ENCODE data around the gene TPK1. TPM values are rescaled to one million over a fixed set of nuclear protein-coding genes. Genes with fewer than 3 reads are reported as not detected.

The TPK1 gene
- total and polyA plus RNA-seq, 2 of the 13 experiments (the other 11 are each of a cell fraction or from before 2014, with no cell fraction given): 1.0 to 1.2 TPM

GRCh38 chr7:144454256-144455039 is 381.4 kb downstream of the TPK1 start (continued):
- TF ChIP-seq MIER3 (CRISPR knock-in tag; IDR thresholded peaks at IDR 0.05; ENCODE audit: borderline replicate concordance): no peak

DNA sequence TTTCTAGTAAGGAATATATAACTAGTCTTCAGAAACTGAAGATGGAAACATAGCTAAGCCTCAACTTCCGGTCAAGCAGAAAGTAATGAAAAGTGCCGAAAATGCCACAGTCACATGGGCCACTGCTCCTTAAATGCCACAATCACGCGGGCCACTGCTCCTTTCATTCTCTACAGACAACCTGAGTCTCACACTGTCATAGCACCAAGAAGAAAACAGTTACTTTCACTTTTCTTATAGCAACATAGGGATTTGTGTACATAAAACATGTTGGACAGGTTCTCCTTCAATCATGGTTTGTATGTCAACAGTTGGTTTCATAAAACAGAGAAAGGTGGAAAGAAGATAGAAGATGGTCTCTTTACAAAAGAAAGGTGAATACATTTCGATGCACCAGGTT is 383.8 kb downstream of the TPK1 start:
- no peak overlapping the region for H2AFZ ChIP-seq (ENCODE audit: low read length)
- BruUV-seq (replicated peaks): no TSS peak
- ChIA-PET POLR2A (no interaction called here), CTCF (ENCODE audit: low intra/inter-chr PET ratio, low total read pairs) (no interaction called here)
- no peak overlapping the region for H3K4me2 ChIP-seq (ENCODE audit: low read depth, low read length)
- no peak overlapping the region for H3K4me3 ChIP-seq (replicated peaks in 1 of 3; ENCODE audit: insufficient read depth in 1 of 3, low read depth in 2 of 3, low read length in 3 of 3)
- DNase-seq (ENCODE audit: low spot score) (no peak), FAIRE-seq (no peak), ATAC-seq (no peak)
- no peak for TF ChIP-seq ZNF274 (CRISPR knock-in tag; IDR thresholded peaks at IDR 0.05)
- TF ChIP-seq GATAD2A (CRISPR knock-in tag; IDR thresholded peaks at IDR 0.05): no peak
- no peak for TF ChIP-seq AKAP8 (CRISPR knock-in tag; IDR thresholded peaks at IDR 0.05)
- TF ChIP-seq ZKSCAN8 (CRISPR knock-in tag; IDR thresholded peaks at IDR 0.05; ENCODE audit: borderline replicate concordance): no peak
- no peak for TF ChIP-seq MAFF (IDR thresholded peaks at IDR 0.05; ENCODE audit: low read depth, low read length)
- TF ChIP-seq PHF21A (CRISPR knock-in tag; IDR thresholded peaks at IDR 0.05): no peak
- no peak for TF ChIP-seq ZFP36L2 (CRISPR knock-in tag; IDR thresholded peaks at IDR 0.05)
- no peak for TF ChIP-seq HHEX (CRISPR knock-in tag; IDR thresholded peaks at IDR 0.05)
- no peak for TF ChIP-seq RARA (CRISPR knock-in tag; IDR thresholded peaks at IDR 0.05)
- intact Hi-C loops (cut with micrococcal nuclease; ENCODE audit: unreplicated experiment) (no loop called here), in situ Hi-C loops (cut with HindIII; ENCODE audit: extremely low pct_ligation_motif_present, low pct_unique_long_range_greater_than_20kb) (no loop called here)
- H3K36me3 ChIP-seq (replicated peaks in 1 of 2; ENCODE audit: control insufficient read depth in 1 of 2, insufficient read depth in 2 of 2, low read length in 2 of 2): no peaks in the 10 kb centered on the region
- H4K20me1 ChIP-seq (ENCODE audit: insufficient read depth, low read length): no peaks in the 10 kb centered on the region
- peaks cover 4% of the 10 kb centered on the region for H3K9me3 ChIP-seq (ENCODE audit: low read length)
- H3K27ac ChIP-seq (ENCODE audit: extremely low read length, insufficient read depth, low read length): no peak overlapping the region
- no peaks in the 10 kb centered on the region for H3K4me1 ChIP-seq (ENCODE audit: insufficient read depth, low read length)
- H3K9ac ChIP-seq (ENCODE audit: insufficient read depth, low read depth, low read length): no peak overlapping the region
- H3K79me2 ChIP-seq (ENCODE audit: insufficient read depth, low read length): no peaks in the 10 kb centered on the region
- no peaks in the 10 kb centered on the region for H3K27me3 ChIP-seq (ENCODE audit: control insufficient read depth in 1 of 2, insufficient read depth in 2 of 2, low read length in 2 of 2)
- 15% methylated on average over 5 of the region's 5 CpGs for WGBS (ENCODE audit: low lambda C conversion rate)

All from HepG2 (cell line).